Esophagus (tissue), 2 donors: ENCODE data around the gene CACNG7. TPM values are rescaled to one million over a fixed set of nuclear protein-coding genes. Genes with fewer than 3 reads are reported as not detected.

Experiments used
- H3K27ac ChIP-seq, 2 donors: one replicate each; pipeline ENCODE4 v1.5.1; 2013; ENCODE audit warnings: low read depth in 2 of 2, mild to moderate bottlenecking in 2 of 2, inconsistent platforms in 1 of 2, low read length in 1 of 2, moderate library complexity in 1 of 2
- H3K27me3 ChIP-seq, 2 donors: one replicate each; pipeline ENCODE4 v1.6.1; 2013; ENCODE audit warnings: low read length in 2 of 2, control low read depth in 1 of 2, mild to moderate bottlenecking in 1 of 2; ENCODE audit not compliant: insufficient read depth in 2 of 2, control insufficient read depth in 1 of 2
- H3K36me3 ChIP-seq, 2 donors: one replicate each; pipeline ENCODE4 v1.6.1; 2013; ENCODE audit warnings: low read length in 1 of 2; ENCODE audit not compliant: control insufficient read depth in 2 of 2, insufficient read depth in 2 of 2
- H3K4me1 ChIP-seq, 2 donors: one replicate each; pipeline ENCODE4 v1.6.1; 2013; ENCODE audit warnings: low read length in 1 of 2; ENCODE audit not compliant: control insufficient read depth in 2 of 2, insufficient read depth in 2 of 2
- H3K4me3 ChIP-seq, 2 donors: one replicate each; pipeline ENCODE4 v1.5.1; 2013; ENCODE audit warnings: low read length in 2 of 2, mild to moderate bottlenecking in 2 of 2, low read depth in 1 of 2, moderate library complexity in 1 of 2
- H3K9me3 ChIP-seq, 2 donors: one replicate each; pipeline ENCODE4 v1.6.1; 2013; ENCODE audit warnings: mild to moderate bottlenecking in 2 of 2, low read depth in 1 of 2, low read length in 1 of 2, moderate library complexity in 1 of 2; ENCODE audit not compliant: control insufficient read depth in 2 of 2, insufficient read depth in 1 of 2
- WGBS, 2 donors: extraction: QIAGEN DNeasy Blood & Tissue Kit; methylation state at CpG; one replicate each; pipeline ENCODE4 v1.1.7; 2013; 5-methylcytosine and 5-hydroxymethylcytosine counted together
- polyA plus RNA-seq, 2 donors: library from polyadenylated mRNA; stranded (reverse); fragments of 200-250 nt; gene quantifications; one replicate each; pipeline ENCODE4 v1.2.3, GENCODE V29; 2013
- donor health status: healthy with polysubstance abuse.
- donor health status: Bipolar disorder and iron deficiency.

CACNG7 gene
- polyA plus RNA-seq, 2 donors, result not detected

- Histone ChIP-seq H3K27me3 (peaks cover 2 to 14% of the 10 kb centered on the region in 2 donors), H3K4me1 (peaks cover 0 to 3% of the 10 kb centered on the region in 2 donors)
- 64 to 66% methylated on average over 7 of the region's 7 CpGs for WGBS, 2 donors
Measured at GRCh38 chr19:53966931-53967330, 57.9 kb downstream of the CACNG7 start.

GRCh38 chr19:53969366-53969765 is 60.3 kb downstream of the CACNG7 start:
- H3K4me3 ChIP-seq, result no peak overlapping the region
- no peaks in the 10 kb centered on the region for H3K36me3 ChIP-seq
- no peaks in the 10 kb centered on the region for H3K4me1 ChIP-seq
- no peaks in the 10 kb centered on the region for H3K9me3 ChIP-seq
- 87 to 88% methylated on average over 6 of the region's 6 CpGs for WGBS, 2 donors
- no peaks in the 10 kb centered on the region for H3K27me3 ChIP-seq
- no peak overlapping the region for H3K27ac ChIP-seq

More at GRCh38 chr19:53966931-53967330, 57.9 kb downstream of the CACNG7 start:
- Histone ChIP-seq H3K27ac (no peak overlapping the region), H3K9me3 (no peaks in the 10 kb centered on the region), H3K4me3 (no peak overlapping the region), H3K36me3 (no peaks in the 10 kb centered on the region)

DNA sequence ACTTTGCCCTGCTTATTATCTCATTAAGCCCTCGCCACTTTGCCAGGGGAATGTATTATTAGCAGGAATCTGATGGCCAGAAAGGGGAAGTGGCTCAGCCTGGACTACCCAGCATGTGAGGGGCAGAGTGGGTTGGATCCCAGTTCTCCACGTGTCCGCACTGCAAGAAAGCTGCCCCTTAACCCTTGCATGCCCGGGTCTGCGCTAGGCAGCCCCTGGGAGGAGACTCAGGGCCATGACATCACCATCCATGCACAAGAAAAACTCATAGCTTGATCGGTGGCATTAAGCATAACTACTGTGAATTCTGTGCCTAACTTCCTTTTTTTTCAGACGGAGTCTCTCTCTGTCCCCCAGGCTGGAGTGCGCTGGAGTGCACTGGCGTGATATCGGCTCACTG is 62.6 kb downstream of the CACNG7 start:
- Histone ChIP-seq H3K27me3 (no peaks in the 10 kb centered on the region), H3K4me1 (no peaks in the 10 kb centered on the region), H3K27ac (no peak overlapping the region), H3K4me3 (no peak overlapping the region), H3K36me3 (no peaks in the 10 kb centered on the region), H3K9me3 (no peaks in the 10 kb centered on the region)
- 59 to 61% methylated on average over 10 of the region's 10 CpGs for WGBS, 2 donors

- H3K9me3 ChIP-seq, result peaks cover under 1 to 30% of the 10 kb centered on the region in 2 donors
- WGBS, 2 donors, result 6 to 8% methylated on average over 9 of the region's 9 CpGs
- peaks cover 4 to 11% of the 10 kb centered on the region in 2 donors for H3K4me1 ChIP-seq
- H3K36me3 ChIP-seq, result no peaks in the 10 kb centered on the region
- H3K4me3 ChIP-seq, result peak overlapping the region in 1 of 2 donors; percentile 22
- H3K27me3 ChIP-seq, result peaks cover 0 to 23% of the 10 kb centered on the region in 2 donors
- H3K27ac ChIP-seq, result no peak overlapping the region
Measured at GRCh38 chr19:53977429-53977990, 68.4 kb downstream of the CACNG7 start.

GRCh38 chr19:53977991-53978731 is 69.1 kb downstream of the CACNG7 start:
- peak overlapping the region in 1 of 2 donors; percentile 22 for H3K4me3 ChIP-seq
- peaks cover 0 to 23% of the 10 kb centered on the region in 2 donors for H3K27me3 ChIP-seq
- no peak overlapping the region for H3K27ac ChIP-seq
- no peaks in the 10 kb centered on the region for H3K36me3 ChIP-seq
- peaks cover 4 to 30% of the 10 kb centered on the region in 2 donors for H3K9me3 ChIP-seq
- peaks cover 4 to 14% of the 10 kb centered on the region in 2 donors for H3K4me1 ChIP-seq
- 7 to 12% methylated on average over 54 of the region's 54 CpGs for WGBS, 2 donors

GRCh38 chr19:53978975-53979801 is 70.1 kb downstream of the CACNG7 start:
- Histone ChIP-seq H3K4me3 (no peak overlapping the region), H3K27me3 (peaks cover 0 to 23% of the 10 kb centered on the region in 2 donors), H3K36me3 (no peaks in the 10 kb centered on the region), H3K27ac (no peak overlapping the region), H3K9me3 (peaks cover 4 to 34% of the 10 kb centered on the region in 2 donors), H3K4me1 (peaks cover 4 to 14% of the 10 kb centered on the region in 2 donors)
- WGBS, 2 donors, result 5 to 6% methylated on average over 19 of the region's 19 CpGs

- H3K27me3 ChIP-seq, result peaks cover 0 to 23% of the 10 kb centered on the region in 2 donors
- H3K4me1 ChIP-seq, result peaks cover 4 to 14% of the 10 kb centered on the region in 2 donors
- WGBS, 2 donors, result 27% methylated on average over 20 of the region's 20 CpGs
- no peak overlapping the region for H3K4me3 ChIP-seq
- no peak overlapping the region for H3K27ac ChIP-seq
- no peaks in the 10 kb centered on the region for H3K36me3 ChIP-seq
- peaks cover 4 to 34% of the 10 kb centered on the region in 2 donors for H3K9me3 ChIP-seq
Measured at GRCh38 chr19:53980539-53981375, 71.7 kb downstream of the CACNG7 start.

GRCh38 chr19:53981376-53981951 is 72.4 kb downstream of the CACNG7 start:
- H3K4me1 ChIP-seq, result peaks cover 4 to 14% of the 10 kb centered on the region in 2 donors
- H3K9me3 ChIP-seq, result peaks cover 4 to 34% of the 10 kb centered on the region in 2 donors
- no peaks in the 10 kb centered on the region for H3K36me3 ChIP-seq
- WGBS, 2 donors, result 73 to 78% methylated on average over 12 to 13 of the region's 13 CpGs
- H3K27ac ChIP-seq, result no peak overlapping the region
- H3K4me3 ChIP-seq, result no peak overlapping the region
- H3K27me3 ChIP-seq, result peaks cover 0 to 23% of the 10 kb centered on the region in 2 donors
